NCI-H524 treated with DMSO at 0.1 percent for 48 hours (cell line): ENCODE data around the gene RBM24.

Experiments used
- DNase-seq: peaks from one replicate; lab custom pipeline; 2025; lab: John Stamatoyannopoulos, UW

The RBM24 gene

GRCh38 chr6:17341891-17342290, 60.7 kb downstream of the RBM24 start:
- DNase-seq, result no peak

GRCh38 chr6:17343215-17343614, 62.1 kb downstream of the RBM24 start:
- DNase-seq, result no peak
